Glutamatergic neuron (in vitro differentiated cells): ENCODE results near the gene WSB2. TPM values are rescaled to one million over a fixed set of nuclear protein-coding genes. Genes with fewer than 3 reads are reported as not detected.

Experiments used
- DNase-seq: peaks from one replicate; pipeline ENCODE4 v3.0.0; 2022
- H3K27ac Mint-ChIP-seq: one replicate; pipeline ENCODE4 v1.8.0; 2020; ENCODE audit warnings: mild to moderate bottlenecking, mixed read lengths, inconsistent platforms; ENCODE audit not compliant: unreplicated experiment
- H3K27me3 Mint-ChIP-seq: one replicate; pipeline ENCODE4 v1.8.0; 2020; ENCODE audit warnings: mild to moderate bottlenecking, moderate library complexity, mixed read lengths, inconsistent platforms; ENCODE audit not compliant: unreplicated experiment
- H3K36me3 Mint-ChIP-seq: one replicate; pipeline ENCODE4 v1.8.0; 2020; ENCODE audit warnings: mild to moderate bottlenecking, mixed read lengths, inconsistent platforms; ENCODE audit not compliant: unreplicated experiment
- H3K4me1 Mint-ChIP-seq: one replicate; pipeline ENCODE4 v1.8.0; 2020; ENCODE audit warnings: mild to moderate bottlenecking, low read depth, mixed read lengths, inconsistent platforms; ENCODE audit not compliant: unreplicated experiment
- H3K4me3 Mint-ChIP-seq: one replicate; pipeline ENCODE4 v1.8.0; 2020; ENCODE audit warnings: mild to moderate bottlenecking, mixed read lengths, inconsistent platforms; ENCODE audit not compliant: unreplicated experiment
- H3K9me3 Mint-ChIP-seq: one replicate; pipeline ENCODE4 v1.8.0; 2020; ENCODE audit warnings: mild to moderate bottlenecking, moderate library complexity, mixed read lengths, inconsistent platforms; ENCODE audit not compliant: unreplicated experiment
- CTCF ChIP-seq: fragments of 200-600 bp; sonication (generic); IDR thresholded peaks from one replicate; pipeline ENCODE4 v1.5.0; 2021; ENCODE audit not compliant: partially characterized antibody, unreplicated experiment
- total RNA-seq: library from RNA; stranded (reverse); fragmentation: NEBNext Ultra II Directional; extraction: Animal tissue kit (Norgen Biotek cat#: 25700); gene quantifications from one replicate; pipeline ENCODE4 v1.2.1, GENCODE V29; 2021; ENCODE audit not compliant: unreplicated experiment

WSB2 gene
- total RNA-seq, 1 donor from 2014 or later = 76.4 TPM

GRCh38 chr12:118015944-118016343 is 45.0 kb downstream of the WSB2 start:
- no peaks in the 10 kb centered on the region for H3K27me3 Mint-ChIP-seq
- DNase-seq = no peak
- TF ChIP-seq CTCF = no peak
- no peak overlapping the region for H3K27ac Mint-ChIP-seq
- H3K4me3 Mint-ChIP-seq = peak overlapping the region; percentile 86
- peaks cover 2% of the 10 kb centered on the region for H3K9me3 Mint-ChIP-seq
- no peaks in the 10 kb centered on the region for H3K36me3 Mint-ChIP-seq
- H3K4me1 Mint-ChIP-seq = no peaks in the 10 kb centered on the region

GRCh38 chr12:118015306-118015705 is 45.7 kb downstream of the WSB2 start:
- H3K9me3 Mint-ChIP-seq = peaks cover 2% of the 10 kb centered on the region
- H3K4me3 Mint-ChIP-seq = no peak overlapping the region
- no peaks in the 10 kb centered on the region for H3K27me3 Mint-ChIP-seq
- TF ChIP-seq CTCF = no peak
- no peak overlapping the region for H3K27ac Mint-ChIP-seq
- no peak for DNase-seq
- H3K36me3 Mint-ChIP-seq = no peaks in the 10 kb centered on the region
- H3K4me1 Mint-ChIP-seq = no peaks in the 10 kb centered on the region

GRCh38 chr12:118013283-118013682 is 47.7 kb downstream of the WSB2 start:
- DNase-seq = no peak
- Mint-ChIP-seq H3K27me3 (no peaks in the 10 kb centered on the region), H3K9me3 (peaks cover 2% of the 10 kb centered on the region), H3K4me3 (no peak overlapping the region), H3K4me1 (no peaks in the 10 kb centered on the region), H3K27ac (no peak overlapping the region), H3K36me3 (no peaks in the 10 kb centered on the region)
- TF ChIP-seq CTCF = no peak

- TF ChIP-seq CTCF = no peak
- no peaks in the 10 kb centered on the region for H3K36me3 Mint-ChIP-seq
- H3K27me3 Mint-ChIP-seq = no peaks in the 10 kb centered on the region
- H3K27ac Mint-ChIP-seq = no peak overlapping the region
- H3K9me3 Mint-ChIP-seq = no peaks in the 10 kb centered on the region
- H3K4me3 Mint-ChIP-seq = no peak overlapping the region
- no peak for DNase-seq
- H3K4me1 Mint-ChIP-seq = no peaks in the 10 kb centered on the region
Measured at GRCh38 chr12:118011961-118012360, 49.0 kb downstream of the WSB2 start.

GRCh38 chr12:118011377-118011776 is 49.6 kb downstream of the WSB2 start:
- H3K27me3 Mint-ChIP-seq = no peaks in the 10 kb centered on the region
- H3K4me1 Mint-ChIP-seq = no peaks in the 10 kb centered on the region
- H3K4me3 Mint-ChIP-seq = no peak overlapping the region
- DNase-seq = no peak
- TF ChIP-seq CTCF = no peak
- H3K9me3 Mint-ChIP-seq = no peaks in the 10 kb centered on the region
- H3K27ac Mint-ChIP-seq = no peak overlapping the region
- H3K36me3 Mint-ChIP-seq = no peaks in the 10 kb centered on the region
